ENCODE measurements around the gene ARHGAP8.

- TF ChIP-seq CTCF (IDR thresholded peaks at IDR 0.05; ENCODE audit: poor library complexity, severe bottlenecking), result no peak
- no peak for TF ChIP-seq POLR2AphosphoS5 (IDR thresholded peaks at IDR 0.05)
- TF ChIP-seq EZH2 (IDR thresholded peaks at IDR 0.05; ENCODE audit: borderline replicate concordance, insufficient read depth, low read length, poor library complexity, severe bottlenecking), result no peak
- TF ChIP-seq RAD21 (conservative IDR thresholded peaks at IDR 0.05), result no peak
- TF ChIP-seq TAF1 (IDR thresholded peaks at IDR 0.05; ENCODE audit: low read depth), result no peak
Measured at GRCh38 chr22:44752285-44753188, at the start of gene ARHGAP8.

Measured in neural cell (in vitro differentiated cells).